ENCODE measurements around the gene PIR.

Gene PIR

GRCh38 chrX:15418041-15418706 is 75.0 kb downstream of the PIR start:
- no peak for TF ChIP-seq ZNF274 (IDR thresholded peaks at IDR 0.05; ENCODE audit: low read depth, low read length)
- no peak overlapping the region for H3K4me3 ChIP-seq (ENCODE audit: low read length)

DNA sequence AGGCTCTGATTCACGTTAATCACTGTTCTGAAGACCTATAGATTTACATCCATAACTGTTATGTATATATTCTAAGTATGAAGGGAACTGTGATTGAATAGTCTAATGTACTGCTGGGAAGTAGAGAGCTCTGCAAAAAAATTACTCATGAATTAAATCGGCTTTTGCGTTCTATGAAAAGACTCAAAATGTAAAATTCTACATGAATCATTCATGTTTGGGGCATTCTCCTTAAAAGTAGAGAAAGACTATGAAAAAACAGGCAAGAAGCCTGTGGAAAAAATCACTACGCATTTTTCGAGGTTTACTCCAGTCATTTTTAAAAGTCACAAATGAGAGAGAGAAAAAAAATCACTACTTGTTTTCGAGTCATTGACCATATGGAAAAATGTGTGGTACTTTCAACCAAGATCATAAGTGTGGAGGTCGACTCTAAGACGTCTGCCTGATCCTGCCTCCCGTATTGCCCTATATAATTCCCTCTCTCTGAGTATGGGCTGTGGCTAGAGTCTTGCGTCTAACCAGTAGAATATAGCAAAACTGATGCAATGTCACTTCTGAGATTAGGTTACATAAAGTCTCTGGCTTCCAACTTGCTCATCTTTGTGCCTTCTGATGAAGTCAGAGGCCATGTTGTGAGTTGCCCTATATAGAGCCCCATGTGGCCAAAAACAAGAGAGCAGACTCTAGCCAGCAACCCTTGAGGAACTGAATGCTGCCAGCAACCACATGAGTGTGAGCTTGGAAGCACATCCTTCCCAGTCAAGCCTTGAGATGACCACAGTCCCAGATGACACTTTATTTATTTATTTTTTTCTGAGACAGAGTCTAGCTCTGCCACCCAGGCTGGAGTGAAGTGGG is 76.8 kb downstream of the PIR start:
- no peak overlapping the region for H3K4me3 ChIP-seq (ENCODE audit: low read length)
- TF ChIP-seq ZNF274 (IDR thresholded peaks at IDR 0.05; ENCODE audit: low read depth, low read length), result no peak

- no peak overlapping the region for H3K4me3 ChIP-seq (ENCODE audit: low read length)
- TF ChIP-seq ZNF274 (IDR thresholded peaks at IDR 0.05; ENCODE audit: low read depth, low read length), result no peak
Measured at GRCh38 chrX:15413101-15413500, 80.0 kb downstream of the PIR start.

DNA sequence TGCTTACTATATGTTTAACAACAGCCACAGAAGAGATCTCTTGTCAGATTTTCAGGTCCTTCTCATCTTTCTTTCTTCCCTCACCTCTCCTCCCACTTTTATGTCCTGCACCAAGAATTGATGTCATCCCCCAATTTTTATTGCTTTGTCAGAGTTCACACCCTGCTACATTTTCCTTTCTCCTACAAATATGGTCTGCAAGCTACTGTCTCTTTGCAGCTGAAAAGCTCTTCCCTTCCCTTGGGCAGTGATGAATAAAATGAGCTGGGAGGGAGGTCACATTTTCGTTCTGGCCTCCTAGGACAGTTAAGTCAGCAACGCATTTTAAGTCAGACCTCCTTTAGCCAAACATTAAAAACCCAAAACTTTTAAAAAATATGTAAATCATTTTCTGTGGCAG is 82.2 kb downstream of the PIR start:
- no peak overlapping the region for H3K4me3 ChIP-seq (ENCODE audit: low read length)
- TF ChIP-seq ZNF274 (IDR thresholded peaks at IDR 0.05; ENCODE audit: low read depth, low read length), result no peak

- no peak overlapping the region for H3K4me3 ChIP-seq (ENCODE audit: low read length)
- TF ChIP-seq ZNF274 (IDR thresholded peaks at IDR 0.05; ENCODE audit: low read depth, low read length), result no peak
Measured at GRCh38 chrX:15410430-15410829, 82.7 kb downstream of the PIR start.

DNA sequence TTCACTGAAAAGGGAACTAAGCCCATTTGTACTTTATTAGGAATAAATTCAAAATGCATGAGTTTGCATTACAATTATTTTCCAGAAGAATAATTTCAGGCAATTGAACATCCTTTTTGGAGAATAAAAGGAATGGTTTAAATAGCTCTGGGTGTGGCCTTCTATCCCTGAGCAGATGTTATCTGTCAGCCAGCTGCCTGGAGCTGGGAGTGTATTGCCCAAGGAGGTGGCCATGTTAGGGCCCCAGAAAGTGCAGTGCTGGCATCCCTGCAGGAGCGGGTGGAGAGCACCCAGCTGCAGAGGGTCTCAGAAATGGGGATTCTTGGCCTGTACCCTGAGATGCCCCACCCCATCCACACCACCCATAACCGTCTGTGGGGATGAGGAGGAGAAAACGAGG is 87.3 kb downstream of the PIR start:
- TF ChIP-seq ZNF274 (IDR thresholded peaks at IDR 0.05; ENCODE audit: low read depth, low read length), result no peak
- no peak overlapping the region for H3K4me3 ChIP-seq (ENCODE audit: low read length)

DNA sequence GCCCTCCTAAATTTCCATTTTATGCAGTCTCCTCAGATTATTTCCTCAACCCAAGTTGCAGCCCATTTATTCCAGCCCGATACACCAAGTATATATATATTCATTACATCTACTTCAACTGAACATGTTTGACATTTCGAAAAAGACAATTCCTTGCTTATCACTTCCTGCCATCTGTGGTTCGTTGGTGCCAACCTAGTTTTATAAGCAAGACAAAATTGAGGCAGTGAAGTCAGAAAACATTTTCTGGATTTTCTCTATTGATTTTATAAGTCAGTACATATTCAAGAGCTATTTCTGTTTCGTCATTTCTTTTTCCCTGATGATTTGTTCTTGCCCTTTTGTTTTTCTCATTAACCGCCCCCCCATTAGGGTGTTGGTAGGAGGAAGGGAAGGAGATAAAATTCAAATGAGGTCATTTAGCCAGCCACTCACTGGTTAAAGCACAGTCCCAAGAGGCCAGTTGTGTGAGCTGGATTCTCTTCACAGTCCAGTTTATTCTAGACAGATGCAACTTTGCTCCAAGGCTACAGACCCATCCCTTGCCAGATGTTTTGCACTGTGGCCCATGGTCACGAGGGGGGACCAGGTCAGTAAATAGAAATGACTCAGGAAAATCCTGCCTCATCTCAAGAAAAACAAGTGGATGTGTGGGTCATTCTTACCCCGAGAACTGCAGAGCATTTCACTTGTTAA is 88.6 kb downstream of the PIR start:
- no peak overlapping the region for H3K4me3 ChIP-seq (ENCODE audit: low read length)

GRCh38 chrX:15401378-15401777 is 91.8 kb downstream of the PIR start:
- no peak overlapping the region for H3K4me3 ChIP-seq (ENCODE audit: low read length)

More for the DNA sequence above, 88.6 kb downstream of the PIR start:
- no peak for TF ChIP-seq ZNF274 (IDR thresholded peaks at IDR 0.05; ENCODE audit: low read depth, low read length)

DNA sequence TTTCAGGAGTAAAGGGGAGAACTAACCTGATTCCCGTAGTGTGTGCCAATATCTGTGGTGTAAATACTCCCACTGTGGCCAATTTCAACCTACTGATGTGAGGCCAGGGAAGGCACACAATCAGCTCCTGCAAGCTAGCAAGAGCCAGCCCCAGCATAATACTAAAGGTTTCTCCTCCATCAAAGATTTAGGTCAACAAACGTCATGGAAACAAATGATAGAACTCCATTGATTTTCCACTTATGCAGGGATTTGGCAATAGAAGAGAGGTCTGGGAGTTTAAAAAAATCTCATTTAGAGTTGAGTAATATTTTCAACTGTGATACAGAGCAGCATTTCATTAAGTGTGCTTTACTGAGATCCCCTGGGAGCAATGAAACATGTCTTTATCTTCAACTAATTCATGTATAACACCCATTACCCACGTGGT is 93.2 kb downstream of the PIR start:
- H3K4me3 ChIP-seq (ENCODE audit: low read length), result no peak overlapping the region
- TF ChIP-seq ZNF274 (IDR thresholded peaks at IDR 0.05; ENCODE audit: low read depth, low read length), result no peak

More at GRCh38 chrX:15401378-15401777, 91.8 kb downstream of the PIR start:
- no peak for TF ChIP-seq ZNF274 (IDR thresholded peaks at IDR 0.05; ENCODE audit: low read depth, low read length)

- TF ChIP-seq ZNF274 (IDR thresholded peaks at IDR 0.05; ENCODE audit: low read depth, low read length), result no peak
- H3K4me3 ChIP-seq (ENCODE audit: low read length), result no peak overlapping the region
Measured at GRCh38 chrX:15398874-15399273, 94.3 kb downstream of the PIR start.

DNA sequence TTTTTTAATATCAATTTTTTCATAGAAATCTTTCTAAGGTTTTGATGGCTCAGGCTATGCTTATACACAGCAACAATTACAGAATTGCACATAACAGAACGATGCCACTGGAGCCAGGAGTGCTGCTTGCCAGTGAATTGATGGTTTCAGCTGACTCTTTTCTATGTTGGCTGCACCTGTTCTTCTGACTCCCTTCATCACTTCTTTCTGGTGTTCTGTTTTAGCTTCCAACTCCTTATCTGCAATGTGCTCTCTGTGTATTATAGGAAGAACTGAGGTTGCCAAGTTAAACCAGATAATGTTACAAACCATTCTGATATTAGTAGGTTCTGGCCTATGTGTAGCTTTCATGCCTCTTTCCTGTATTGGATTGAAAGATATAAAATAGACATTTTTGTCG is 97.3 kb downstream of the PIR start:
- no peak for TF ChIP-seq ZNF274 (IDR thresholded peaks at IDR 0.05; ENCODE audit: low read depth, low read length)
- no peak overlapping the region for H3K4me3 ChIP-seq (ENCODE audit: low read length)

- TF ChIP-seq ZNF274 (IDR thresholded peaks at IDR 0.05; ENCODE audit: low read depth, low read length), result no peak
- no peak overlapping the region for H3K4me3 ChIP-seq (ENCODE audit: low read length)
Measured at GRCh38 chrX:15391850-15392249, 101.3 kb downstream of the PIR start.

GRCh38 chrX:15384304-15384703 is 108.8 kb downstream of the PIR start, which contains the start of gene VEGFD:
Gene VEGFD (minus strand): TSS chrX:15384413. CDS start chrX:15383946, 467 bp downstream.
- no peak for TF ChIP-seq ZNF274 (IDR thresholded peaks at IDR 0.05; ENCODE audit: low read depth, low read length)
- H3K4me3 ChIP-seq (ENCODE audit: low read length), result no peak within 1 kb of the TSS

GRCh38 chrX:15382813-15383212 is 110.3 kb downstream of the PIR start:
- TF ChIP-seq ZNF274 (IDR thresholded peaks at IDR 0.05; ENCODE audit: low read depth, low read length), result no peak
- no peak overlapping the region for H3K4me3 ChIP-seq (ENCODE audit: low read length)
